ENCODE data around the gene CAMTA1.

CAMTA1 gene

DNA sequence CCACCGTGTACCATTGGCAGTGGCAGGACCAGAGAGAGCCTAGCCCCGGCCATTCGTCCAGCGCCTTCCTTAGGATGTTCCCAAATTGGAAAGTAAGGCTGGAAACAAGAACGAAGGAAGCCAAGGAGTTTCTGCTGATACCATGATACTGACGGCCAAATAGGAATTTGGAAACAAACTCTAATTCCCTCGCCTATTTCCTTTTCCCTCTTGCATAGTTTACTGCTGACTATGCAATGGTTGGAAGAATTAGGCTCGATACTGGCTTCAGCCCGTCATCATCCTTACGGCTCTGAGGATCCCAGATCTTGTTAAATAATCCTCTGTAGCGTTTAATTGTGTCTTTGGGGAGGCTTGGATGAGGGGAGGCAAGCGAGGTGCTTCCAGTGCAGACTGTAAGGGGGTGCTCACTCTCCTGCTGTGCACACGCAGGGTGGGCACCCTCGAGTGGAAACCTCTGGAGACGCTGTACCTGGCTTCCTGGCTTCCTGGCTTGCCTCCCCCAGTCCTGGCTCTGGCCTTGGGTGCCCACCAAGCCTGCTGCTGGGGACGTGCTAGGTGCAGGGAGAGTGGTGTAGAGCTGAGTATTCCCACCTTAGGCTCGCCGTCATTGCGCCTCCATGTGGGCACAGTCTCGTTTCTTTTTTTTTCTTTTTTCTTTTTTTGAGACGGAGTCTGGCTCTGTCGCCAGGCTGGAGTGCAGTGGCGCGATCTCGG lies 27.4 kb upstream of the CAMTA1 start:
- no peaks in the 10 kb centered on the region for H3K27me3 ChIP-seq (ENCODE audit: control insufficient read depth, insufficient read depth, low read length)
- H3K4me1 ChIP-seq (ENCODE audit: control insufficient read depth, low read depth, low read length): no peaks in the 10 kb centered on the region
- no peak overlapping the region for H3K9ac ChIP-seq (ENCODE audit: low read length)
- H3K9me3 ChIP-seq (ENCODE audit: control insufficient read depth, low read depth, low read length): no peaks in the 10 kb centered on the region
- no peak overlapping the region for H3K27ac ChIP-seq (ENCODE audit: low read length)
- H3K36me3 ChIP-seq (ENCODE audit: control insufficient read depth, low read depth, low read length): no peaks in the 10 kb centered on the region
- H3K4me3 ChIP-seq (ENCODE audit: low read length): no peak overlapping the region

DNA sequence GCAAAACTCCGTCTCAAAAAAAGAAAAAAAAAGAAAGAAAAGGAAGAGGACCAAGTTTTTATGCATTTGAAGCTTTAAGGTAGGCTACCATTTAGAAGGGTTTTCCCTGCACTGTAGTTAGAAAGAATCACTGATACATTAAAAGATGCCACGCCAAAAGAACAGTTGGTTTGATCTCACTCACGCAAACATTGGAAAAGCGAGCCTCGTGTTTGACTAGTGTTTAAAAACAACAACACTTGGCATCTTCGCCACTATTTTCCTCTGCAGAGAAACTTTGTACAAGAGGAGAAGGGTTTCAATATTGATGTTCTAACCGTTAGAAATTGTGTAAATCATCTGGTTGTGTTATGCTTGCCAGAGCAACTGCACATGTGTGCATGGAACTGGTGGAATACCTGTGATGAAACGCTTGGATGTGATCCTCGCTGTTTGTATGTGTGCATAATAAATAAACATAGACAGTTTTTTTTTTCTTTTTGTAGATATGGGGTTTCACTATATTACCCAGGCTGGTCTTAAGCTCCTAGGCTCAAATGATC lies 24.0 kb upstream of the CAMTA1 start:
- H3K27me3 ChIP-seq (ENCODE audit: control insufficient read depth, insufficient read depth, low read length): no peaks in the 10 kb centered on the region
- no peaks in the 10 kb centered on the region for H3K9me3 ChIP-seq (ENCODE audit: control insufficient read depth, low read depth, low read length)
- H3K4me1 ChIP-seq (ENCODE audit: control insufficient read depth, low read depth, low read length): no peaks in the 10 kb centered on the region
- H3K9ac ChIP-seq (ENCODE audit: low read length): no peak overlapping the region
- H3K36me3 ChIP-seq (ENCODE audit: control insufficient read depth, low read depth, low read length): no peaks in the 10 kb centered on the region
- H3K27ac ChIP-seq (ENCODE audit: low read length): no peak overlapping the region
- H3K4me3 ChIP-seq (ENCODE audit: low read length): no peak overlapping the region

DNA sequence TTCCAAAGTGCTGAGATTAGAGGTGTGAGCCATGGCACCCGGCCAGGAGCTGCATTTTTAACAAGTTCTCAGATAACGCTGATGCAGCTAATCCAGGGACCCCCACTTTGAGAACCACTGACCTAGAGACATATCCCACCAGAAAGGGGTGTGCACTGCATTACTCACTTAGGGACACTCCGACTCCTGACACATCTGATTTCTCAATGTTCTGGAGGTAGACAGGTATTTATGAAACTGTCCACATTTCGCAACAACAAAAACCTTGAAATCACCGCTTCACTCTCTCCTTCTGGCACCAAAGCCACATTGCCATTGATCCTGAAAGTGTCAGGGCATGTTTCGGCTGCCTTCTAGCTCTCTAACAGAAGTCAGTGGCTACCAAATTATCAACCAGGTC lies 23.2 kb upstream of the CAMTA1 start:
- Histone ChIP-seq H3K9me3 (ENCODE audit: control insufficient read depth, low read depth, low read length) (no peaks in the 10 kb centered on the region), H3K27ac (ENCODE audit: low read length) (no peak overlapping the region), H3K27me3 (ENCODE audit: control insufficient read depth, insufficient read depth, low read length) (no peaks in the 10 kb centered on the region), H3K36me3 (ENCODE audit: control insufficient read depth, low read depth, low read length) (no peaks in the 10 kb centered on the region), H3K4me3 (ENCODE audit: low read length) (no peak overlapping the region), H3K9ac (ENCODE audit: low read length) (no peak overlapping the region), H3K4me1 (ENCODE audit: control insufficient read depth, low read depth, low read length) (no peaks in the 10 kb centered on the region)

DNA sequence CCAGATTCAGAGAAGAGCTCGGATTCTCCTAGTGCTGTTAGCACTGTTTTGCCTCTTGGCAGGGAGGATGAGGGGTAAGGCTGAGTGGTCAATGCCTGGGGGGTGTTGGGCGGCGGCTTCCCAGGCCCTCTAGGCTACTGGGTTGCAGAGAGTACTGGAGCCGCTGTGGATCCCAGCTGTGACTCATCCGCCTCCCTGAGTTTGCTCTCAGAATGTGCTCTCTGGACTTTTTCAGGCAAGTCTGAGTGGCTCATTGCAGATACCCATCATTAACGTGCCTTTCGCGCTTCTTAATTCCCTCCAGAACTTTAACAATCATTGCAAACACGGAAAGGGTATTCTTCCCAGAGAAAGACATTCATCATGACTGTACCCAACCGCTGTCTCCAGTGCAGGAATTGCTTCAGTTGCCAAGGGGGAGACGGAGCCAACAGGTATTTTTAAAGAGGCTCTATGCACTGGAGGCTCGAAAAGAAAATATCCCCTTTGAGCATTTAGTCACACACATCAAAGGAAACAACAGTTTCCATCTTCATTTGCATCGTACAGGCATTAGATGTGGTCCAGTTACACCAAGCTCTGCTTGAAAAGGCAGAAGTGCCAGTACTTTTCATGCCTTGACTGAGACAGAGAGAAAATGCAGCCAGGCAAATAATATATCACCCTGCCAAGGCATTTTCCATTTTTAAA lies 14.4 kb upstream of the CAMTA1 start:
- Histone ChIP-seq H3K9ac (ENCODE audit: low read length) (no peak overlapping the region), H3K36me3 (ENCODE audit: control insufficient read depth, low read depth, low read length) (no peaks in the 10 kb centered on the region), H3K4me3 (ENCODE audit: low read length) (no peak overlapping the region), H3K9me3 (ENCODE audit: control insufficient read depth, low read depth, low read length) (no peaks in the 10 kb centered on the region), H3K27ac (ENCODE audit: low read length) (no peak overlapping the region), H3K27me3 (ENCODE audit: control insufficient read depth, insufficient read depth, low read length) (no peaks in the 10 kb centered on the region), H3K4me1 (ENCODE audit: control insufficient read depth, low read depth, low read length) (peaks cover 8% of the 10 kb centered on the region)

DNA sequence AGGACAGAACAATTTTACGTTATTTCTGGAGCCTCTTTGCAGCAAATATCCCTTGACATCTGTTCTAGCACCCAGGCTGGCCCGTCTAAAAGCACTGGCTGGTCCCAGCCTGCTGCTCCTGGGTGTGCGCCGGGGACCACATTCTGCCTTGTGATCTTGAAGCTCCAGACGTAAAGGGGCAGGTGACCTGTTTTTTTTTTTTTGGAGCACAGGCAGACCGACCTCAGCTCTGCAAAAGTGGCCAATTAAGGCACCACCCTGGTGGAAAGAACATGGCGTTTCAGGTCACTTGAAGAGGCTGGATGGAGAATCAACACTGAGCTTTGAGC lies 13.8 kb upstream of the CAMTA1 start:
- no peak overlapping the region for H3K27ac ChIP-seq (ENCODE audit: low read length)
- peaks cover 8% of the 10 kb centered on the region for H3K4me1 ChIP-seq (ENCODE audit: control insufficient read depth, low read depth, low read length)
- no peak overlapping the region for H3K9ac ChIP-seq (ENCODE audit: low read length)
- no peaks in the 10 kb centered on the region for H3K36me3 ChIP-seq (ENCODE audit: control insufficient read depth, low read depth, low read length)
- H3K4me3 ChIP-seq (ENCODE audit: low read length): no peak overlapping the region
- H3K9me3 ChIP-seq (ENCODE audit: control insufficient read depth, low read depth, low read length): no peaks in the 10 kb centered on the region
- no peaks in the 10 kb centered on the region for H3K27me3 ChIP-seq (ENCODE audit: control insufficient read depth, insufficient read depth, low read length)

DNA sequence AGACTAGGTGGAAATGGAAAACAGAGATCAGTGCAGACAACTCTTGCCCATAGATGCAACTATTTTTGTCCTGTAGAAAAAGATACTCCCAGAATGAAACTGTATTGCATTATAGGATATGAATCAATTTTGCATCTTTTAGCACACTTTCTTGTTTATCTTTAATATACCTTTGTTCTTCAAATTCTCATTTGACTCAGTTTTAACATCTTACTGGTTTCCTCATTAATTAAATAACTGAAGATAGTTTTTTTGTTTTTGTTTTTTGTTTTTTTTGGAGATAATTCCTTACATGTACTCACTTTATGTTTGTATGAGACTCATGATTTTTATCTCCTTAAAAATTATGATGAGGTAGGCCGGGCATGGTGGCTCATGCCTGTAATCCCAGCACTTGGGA lies 10.9 kb upstream of the CAMTA1 start:
- Histone ChIP-seq H3K9me3 (ENCODE audit: control insufficient read depth, low read depth, low read length) (no peaks in the 10 kb centered on the region), H3K4me3 (ENCODE audit: low read length) (no peak overlapping the region), H3K36me3 (ENCODE audit: control insufficient read depth, low read depth, low read length) (no peaks in the 10 kb centered on the region), H3K4me1 (ENCODE audit: control insufficient read depth, low read depth, low read length) (peaks cover 8% of the 10 kb centered on the region), H3K9ac (ENCODE audit: low read length) (no peak overlapping the region), H3K27ac (ENCODE audit: low read length) (no peak overlapping the region), H3K27me3 (ENCODE audit: control insufficient read depth, insufficient read depth, low read length) (no peaks in the 10 kb centered on the region)

DNA sequence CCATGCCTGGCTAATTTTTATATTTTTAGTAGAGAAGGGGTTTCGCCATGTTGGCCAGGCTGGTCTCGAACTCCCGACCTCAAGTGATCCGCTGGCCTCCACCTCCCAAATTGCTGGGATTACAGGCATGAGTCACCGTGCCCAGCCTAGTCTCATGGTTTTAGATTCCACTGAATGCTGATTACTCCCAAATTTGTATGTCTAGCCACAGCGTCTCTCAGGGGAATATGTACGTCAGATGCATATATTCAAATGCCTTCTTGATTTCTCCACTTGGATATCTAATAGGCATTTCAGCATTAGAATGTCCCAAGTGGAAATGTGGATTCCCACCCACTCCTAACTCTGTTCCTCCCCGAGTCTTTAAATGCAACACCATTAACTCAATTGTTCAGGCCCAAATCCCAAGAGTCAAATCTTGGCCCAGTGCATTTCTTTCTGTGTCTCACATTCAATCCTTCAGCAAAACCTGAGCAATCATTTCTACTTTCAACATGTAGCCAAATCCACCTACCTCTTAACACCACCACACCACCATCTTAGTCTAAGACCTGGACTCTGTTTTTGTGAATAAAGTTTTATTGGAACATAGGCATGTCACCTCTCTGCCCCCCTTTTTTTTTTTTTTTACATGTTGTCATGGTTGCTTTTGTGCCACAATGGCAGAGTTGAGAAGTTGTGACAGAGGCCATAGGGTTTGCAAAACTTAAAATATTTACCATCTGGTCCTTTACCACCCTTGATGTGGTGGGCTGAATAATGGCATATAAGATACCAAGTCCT lies 9.8 kb upstream of the CAMTA1 start:
- Histone ChIP-seq H3K4me3 (ENCODE audit: low read length) (no peak overlapping the region), H3K4me1 (ENCODE audit: control insufficient read depth, low read depth, low read length) (peaks cover 8% of the 10 kb centered on the region), H3K9ac (ENCODE audit: low read length) (no peak overlapping the region), H3K36me3 (ENCODE audit: control insufficient read depth, low read depth, low read length) (no peaks in the 10 kb centered on the region), H3K9me3 (ENCODE audit: control insufficient read depth, low read depth, low read length) (no peaks in the 10 kb centered on the region), H3K27ac (ENCODE audit: low read length) (no peak overlapping the region), H3K27me3 (ENCODE audit: control insufficient read depth, insufficient read depth, low read length) (no peaks in the 10 kb centered on the region)

DNA sequence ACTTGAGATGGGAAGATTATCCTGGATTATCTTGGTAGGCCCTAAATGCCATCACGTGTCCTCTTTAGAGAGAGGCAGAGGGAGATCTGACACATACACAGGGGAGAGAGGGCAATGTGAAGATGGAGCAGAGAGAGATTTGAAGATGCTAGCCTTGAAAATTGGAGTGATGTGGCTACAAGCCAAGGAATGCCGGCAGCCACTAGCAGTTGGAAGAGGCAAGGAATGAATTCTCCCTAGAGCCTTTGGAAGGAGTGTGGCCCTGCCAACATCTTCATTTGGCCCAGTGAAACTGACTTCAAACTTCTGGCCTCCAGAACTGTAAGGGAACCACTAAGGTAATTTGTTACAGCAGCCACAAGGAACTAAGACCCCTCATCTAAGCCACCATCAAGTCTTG lies 8.9 kb upstream of the CAMTA1 start:
- Histone ChIP-seq H3K27me3 (ENCODE audit: control insufficient read depth, insufficient read depth, low read length) (no peaks in the 10 kb centered on the region), H3K27ac (ENCODE audit: low read length) (no peak overlapping the region), H3K4me1 (ENCODE audit: control insufficient read depth, low read depth, low read length) (peaks cover 3% of the 10 kb centered on the region), H3K36me3 (ENCODE audit: control insufficient read depth, low read depth, low read length) (no peaks in the 10 kb centered on the region), H3K9me3 (ENCODE audit: control insufficient read depth, low read depth, low read length) (no peaks in the 10 kb centered on the region), H3K4me3 (ENCODE audit: low read length) (no peak overlapping the region), H3K9ac (ENCODE audit: low read length) (no peak overlapping the region)

DNA sequence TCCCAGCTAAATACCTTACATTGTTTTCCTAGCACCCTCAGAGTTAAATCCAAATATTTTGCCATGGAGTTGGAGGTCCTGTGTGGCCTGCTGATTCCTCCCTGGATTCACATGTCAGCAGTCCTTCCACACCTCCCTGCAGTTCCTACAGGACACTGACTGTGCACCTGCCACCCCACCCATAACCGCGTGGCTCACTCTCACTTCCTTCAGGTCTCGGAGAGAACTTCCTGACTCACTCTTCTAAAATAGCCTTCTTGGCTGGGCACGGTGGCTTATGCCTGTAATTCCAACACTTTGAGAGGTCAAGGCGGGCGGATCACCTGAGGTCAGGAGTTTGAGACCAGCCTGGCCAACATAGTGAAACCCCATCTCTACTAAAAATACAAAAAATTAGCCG lies 8.4 kb upstream of the CAMTA1 start:
- Histone ChIP-seq H3K9ac (ENCODE audit: low read length) (no peak overlapping the region), H3K27ac (ENCODE audit: low read length) (no peak overlapping the region), H3K36me3 (ENCODE audit: control insufficient read depth, low read depth, low read length) (no peaks in the 10 kb centered on the region), H3K4me1 (ENCODE audit: control insufficient read depth, low read depth, low read length) (peaks cover 3% of the 10 kb centered on the region), H3K4me3 (ENCODE audit: low read length) (no peak overlapping the region), H3K9me3 (ENCODE audit: control insufficient read depth, low read depth, low read length) (no peaks in the 10 kb centered on the region), H3K27me3 (ENCODE audit: control insufficient read depth, insufficient read depth, low read length) (no peaks in the 10 kb centered on the region)

DNA sequence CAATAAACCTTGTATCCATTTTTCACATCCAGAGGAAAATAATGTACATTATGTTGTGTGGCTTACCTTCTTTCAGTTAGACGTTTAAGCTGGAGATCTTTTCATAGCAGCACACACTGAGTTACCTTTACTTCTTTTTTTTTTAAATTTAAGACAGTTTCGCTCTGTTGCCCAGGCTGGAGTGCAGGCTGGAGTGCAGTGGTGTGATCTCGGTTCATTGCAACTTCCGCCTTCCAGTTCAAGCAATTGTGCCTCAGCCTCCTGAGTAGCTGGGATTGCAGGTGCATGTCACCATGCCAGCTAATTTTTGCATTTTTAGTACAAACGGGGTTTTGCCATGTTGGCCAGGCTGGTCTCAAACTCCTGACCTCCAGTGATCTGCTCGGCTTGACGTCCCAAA lies 7.4 kb upstream of the CAMTA1 start:
- Histone ChIP-seq H3K4me3 (ENCODE audit: low read length) (no peak overlapping the region), H3K27ac (ENCODE audit: low read length) (no peak overlapping the region), H3K4me1 (ENCODE audit: control insufficient read depth, low read depth, low read length) (no peaks in the 10 kb centered on the region)

DNA sequence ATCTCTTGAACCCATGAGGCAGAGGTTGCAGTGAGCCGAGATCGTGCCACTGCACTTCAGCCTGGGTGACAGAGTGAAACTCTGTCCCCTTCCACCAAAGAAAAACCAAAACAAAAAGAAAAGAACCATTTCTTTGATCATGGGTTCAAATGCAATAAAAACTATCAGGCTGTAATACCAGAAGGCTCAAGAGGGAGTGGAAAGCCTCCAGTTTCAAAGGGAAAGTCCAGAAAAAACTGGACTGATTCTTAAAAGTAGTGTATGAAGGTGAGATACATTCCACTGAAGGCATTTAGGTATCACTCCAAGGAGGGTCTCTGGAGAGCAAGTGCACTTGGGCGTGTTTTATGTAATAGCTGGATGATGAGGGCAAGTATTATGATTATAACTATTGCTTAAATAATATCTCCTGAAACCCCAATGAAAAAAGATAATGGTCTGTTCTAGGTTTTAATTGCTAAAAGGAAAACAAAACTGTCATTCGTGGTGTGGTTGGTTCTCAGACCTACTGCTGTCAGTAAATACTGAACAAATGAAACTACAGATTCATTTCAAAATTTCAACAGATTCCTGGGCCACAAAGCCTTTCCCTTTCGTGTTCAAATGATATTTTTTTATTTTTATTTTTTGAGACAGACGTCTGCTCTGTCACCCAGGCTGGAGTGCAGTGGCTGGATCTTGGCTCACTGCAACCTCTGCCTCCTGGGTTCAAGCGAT lies 6.0 kb upstream of the CAMTA1 start:
- no peak overlapping the region for H3K4me3 ChIP-seq (ENCODE audit: low read length)
- no peak overlapping the region for H3K9ac ChIP-seq (ENCODE audit: low read length)
- no peaks in the 10 kb centered on the region for H3K27me3 ChIP-seq (ENCODE audit: control insufficient read depth, insufficient read depth, low read length)
- H3K4me1 ChIP-seq (ENCODE audit: control insufficient read depth, low read depth, low read length): peaks cover 5% of the 10 kb centered on the region
- H3K27ac ChIP-seq (ENCODE audit: low read length): no peak overlapping the region
- H3K36me3 ChIP-seq (ENCODE audit: control insufficient read depth, low read depth, low read length): no peaks in the 10 kb centered on the region
- H3K9me3 ChIP-seq (ENCODE audit: control insufficient read depth, low read depth, low read length): no peaks in the 10 kb centered on the region

More for the DNA sequence above, 7.4 kb upstream of the CAMTA1 start:
- Histone ChIP-seq H3K36me3 (ENCODE audit: control insufficient read depth, low read depth, low read length) (no peaks in the 10 kb centered on the region), H3K9ac (ENCODE audit: low read length) (no peak overlapping the region), H3K9me3 (ENCODE audit: control insufficient read depth, low read depth, low read length) (no peaks in the 10 kb centered on the region), H3K27me3 (ENCODE audit: control insufficient read depth, insufficient read depth, low read length) (no peaks in the 10 kb centered on the region)
